ENCODE measurements around the gene AFAP1. TPM values are rescaled to one million over a fixed set of nuclear protein-coding genes. Genes with fewer than 3 reads are reported as not detected.

AFAP1 gene
- polyA plus RNA-seq, 1 donor (not counting 4 experiments of a cell fraction or from before 2014, with no cell fraction given), result 7.6 TPM

- H3K27ac ChIP-seq (ENCODE audit: control insufficient read depth, insufficient read depth, low read length), result no peak overlapping the region
- H3K79me2 ChIP-seq (ENCODE audit: control insufficient read depth, insufficient read depth, low read length), result no peaks in the 10 kb centered on the region
- H2AFZ ChIP-seq (ENCODE audit: control insufficient read depth, low read length), result no peak overlapping the region
- H3K4me1 ChIP-seq (ENCODE audit: control insufficient read depth, extremely low read depth, insufficient read depth, low read length), result no peaks in the 10 kb centered on the region
- no peak overlapping the region for H3K4me3 ChIP-seq (ENCODE audit: control insufficient read depth in 2 of 3, extremely low read depth in 1 of 3, insufficient read depth in 2 of 3, low read depth in 1 of 3, low read length in 3 of 3)
- no peaks in the 10 kb centered on the region for H3K27me3 ChIP-seq (ENCODE audit: control insufficient read depth, extremely low read depth, insufficient read depth, low read length)
- no peak for TF ChIP-seq EZH2 (IDR thresholded peaks at IDR 0.05; ENCODE audit: low read length)
- TF ChIP-seq CTCF (optimal IDR thresholded peaks at IDR 0.05 in 1 of 3, IDR thresholded peaks at IDR 0.05 in 1 of 3, conservative IDR thresholded peaks at IDR 0.05 in 1 of 3; ENCODE audit: extremely low read depth in 1 of 3, insufficient read depth in 2 of 3, low read length in 3 of 3), result no peak
- no peak for DNase-seq (ENCODE audit: low read depth, low spot score)
- peaks cover 31 to 33% of the 10 kb centered on the region in 2 experiments for H3K36me3 ChIP-seq (ENCODE audit: control insufficient read depth in 2 of 2, extremely low read depth in 1 of 2, insufficient read depth in 2 of 2, low read length in 2 of 2)
- peaks cover 2% of the 10 kb centered on the region for H4K20me1 ChIP-seq (ENCODE audit: control insufficient read depth, extremely low read depth, insufficient read depth, low read length)
- FAIRE-seq, result no peak
- H3K9me3 ChIP-seq (ENCODE audit: control insufficient read depth, low read depth, low read length), result no peaks in the 10 kb centered on the region
- no peak overlapping the region for H3K9ac ChIP-seq (ENCODE audit: control insufficient read depth, extremely low read depth, insufficient read depth, low read length)
- dilution Hi-C loops (cut with MboI; ENCODE audit: extremely low pct_ligation_motif_present, low sequenced_read_pairs), result no loop called here
- no peaks in the 10 kb centered on the region for H3K9me1 ChIP-seq (ENCODE audit: control insufficient read depth, extremely low read depth, insufficient read depth, low read length)
- H3K4me2 ChIP-seq (ENCODE audit: control insufficient read depth, extremely low read depth, insufficient read depth, low read depth, low read length), result no peak overlapping the region
These were observed 172.9 kb downstream of the AFAP1 start for GRCh38 chr4:7766661-7767345.

GRCh38 chr4:7766086-7766485, 173.6 kb downstream of the AFAP1 start:
- FAIRE-seq (no peak), DNase-seq (ENCODE audit: low read depth, low spot score) (no peak)
- Histone ChIP-seq H3K27me3 (ENCODE audit: control insufficient read depth, extremely low read depth, insufficient read depth, low read length) (no peaks in the 10 kb centered on the region), H3K27ac (ENCODE audit: control insufficient read depth, insufficient read depth, low read length) (no peak overlapping the region), H3K4me3 (ENCODE audit: control insufficient read depth in 2 of 3, extremely low read depth in 1 of 3, insufficient read depth in 2 of 3, low read depth in 1 of 3, low read length in 3 of 3) (no peak overlapping the region), H3K36me3 (ENCODE audit: control insufficient read depth in 2 of 2, extremely low read depth in 1 of 2, insufficient read depth in 2 of 2, low read length in 2 of 2) (peaks cover 33 to 37% of the 10 kb centered on the region in 2 experiments), H3K9me3 (ENCODE audit: control insufficient read depth, low read depth, low read length) (no peaks in the 10 kb centered on the region), H3K79me2 (ENCODE audit: control insufficient read depth, insufficient read depth, low read length) (no peaks in the 10 kb centered on the region), H3K9me1 (ENCODE audit: control insufficient read depth, extremely low read depth, insufficient read depth, low read length) (no peaks in the 10 kb centered on the region), H3K4me1 (ENCODE audit: control insufficient read depth, extremely low read depth, insufficient read depth, low read length) (no peaks in the 10 kb centered on the region), H2AFZ (ENCODE audit: control insufficient read depth, low read length) (no peak overlapping the region), H3K9ac (ENCODE audit: control insufficient read depth, extremely low read depth, insufficient read depth, low read length) (no peak overlapping the region), H4K20me1 (ENCODE audit: control insufficient read depth, extremely low read depth, insufficient read depth, low read length) (peaks cover 2% of the 10 kb centered on the region), H3K4me2 (ENCODE audit: control insufficient read depth, extremely low read depth, insufficient read depth, low read depth, low read length) (no peak overlapping the region)
- no peak for TF ChIP-seq CTCF (optimal IDR thresholded peaks at IDR 0.05 in 1 of 3, IDR thresholded peaks at IDR 0.05 in 1 of 3, conservative IDR thresholded peaks at IDR 0.05 in 1 of 3; ENCODE audit: extremely low read depth in 1 of 3, insufficient read depth in 2 of 3, low read length in 3 of 3)
- no peak for TF ChIP-seq EZH2 (IDR thresholded peaks at IDR 0.05; ENCODE audit: low read length)
- dilution Hi-C loops (cut with MboI; ENCODE audit: extremely low pct_ligation_motif_present, low sequenced_read_pairs), result no loop called here
